ENCODE data around the gene ZBTB9. TPM values are rescaled to one million over a fixed set of nuclear protein-coding genes. Genes with fewer than 3 reads are reported as not detected.
A peak's percentile ranks its signal among the peaks of the same experiment; 100 is the strongest.

The ZBTB9 gene
- polyA plus RNA-seq, 1 of the 3 experiments (the other 2 are of a cell fraction), result 5.7 TPM

DNA sequence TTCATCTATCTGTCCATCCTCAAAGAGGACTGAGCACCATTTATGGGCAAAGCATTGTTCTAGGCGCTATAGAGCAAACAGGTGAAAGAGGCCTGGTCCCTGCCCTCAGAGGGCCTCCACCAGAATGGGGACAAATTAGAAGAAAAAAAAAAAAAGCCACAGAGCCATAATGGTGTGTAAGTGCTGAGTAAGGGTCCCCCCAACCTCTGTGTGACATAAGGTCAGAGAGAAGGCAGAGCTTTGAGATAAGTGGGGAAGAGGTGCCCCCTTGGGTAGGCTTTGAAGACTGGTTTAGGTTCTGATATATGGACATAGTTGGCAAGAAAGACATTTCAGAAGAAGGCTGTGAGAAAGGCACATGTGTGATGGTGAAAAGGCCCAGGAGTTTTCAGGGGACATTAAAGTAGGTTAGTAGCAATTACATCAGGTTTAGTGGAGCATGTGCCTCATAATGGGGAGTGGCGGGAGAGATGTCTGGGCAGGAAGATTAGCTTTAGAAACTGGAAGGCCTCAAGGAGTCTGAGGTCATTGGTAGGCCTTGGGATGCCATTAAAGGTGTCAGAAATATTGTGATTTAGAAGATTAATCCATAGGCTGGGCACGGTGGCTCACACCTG, 15.3 kb upstream of the ZBTB9 start:
- H3K4me1 ChIP-seq (ENCODE audit: control insufficient read depth in 1 of 2, insufficient read depth in 2 of 2, low read depth in 1 of 2, low read length in 1 of 2), result no peaks in the 10 kb centered on the region
- H3K27ac ChIP-seq (ENCODE audit: low read depth in 2 of 2, low read length in 1 of 2), result no peak overlapping the region
- no peaks in the 10 kb centered on the region for H3K79me2 ChIP-seq (ENCODE audit: insufficient read depth)
- H2AFZ ChIP-seq (ENCODE audit: low read depth), result no peak overlapping the region
- H3K9me3 ChIP-seq, result no peaks in the 10 kb centered on the region
- no peak overlapping the region for H3K4me2 ChIP-seq
- H3K36me3 ChIP-seq (replicated peaks in 1 of 2; ENCODE audit: control insufficient read depth in 1 of 2, insufficient read depth in 2 of 2, low read length in 1 of 2), result peaks cover 22 to 38% of the 10 kb centered on the region in 2 experiments
- H4K20me1 ChIP-seq (ENCODE audit: insufficient read depth), result no peaks in the 10 kb centered on the region
- H3K27me3 ChIP-seq (ENCODE audit: insufficient read depth), result no peaks in the 10 kb centered on the region
- CTCF ChIA-PET, result interaction anchor here (1.4 to 3.3 kb wide), 3 partner anchors 8 to 15 kb away, joined by 3 to 16 read pairs (median 4); partner anchors contain the start of gene ZBTB9
- POLR2A ChIA-PET, result no interaction called here
- no peak for TF ChIP-seq GATA2 (CRISPR knock-in tag; IDR thresholded peaks at IDR 0.05)
- no peak for TF ChIP-seq NFIC (IDR thresholded peaks at IDR 0.05; ENCODE audit: borderline replicate concordance)
- TF ChIP-seq TAF1 (IDR thresholded peaks at IDR 0.05; ENCODE audit: borderline replicate concordance, low read depth, low read length), result no peak
- no peak for TF ChIP-seq TEAD4 (IDR thresholded peaks at IDR 0.05; ENCODE audit: borderline replicate concordance, insufficient read depth)
- TF ChIP-seq SIN3A (IDR thresholded peaks at IDR 0.05; ENCODE audit: borderline replicate concordance, low read depth, low read length), result no peak
- TF ChIP-seq, protein P1, sequence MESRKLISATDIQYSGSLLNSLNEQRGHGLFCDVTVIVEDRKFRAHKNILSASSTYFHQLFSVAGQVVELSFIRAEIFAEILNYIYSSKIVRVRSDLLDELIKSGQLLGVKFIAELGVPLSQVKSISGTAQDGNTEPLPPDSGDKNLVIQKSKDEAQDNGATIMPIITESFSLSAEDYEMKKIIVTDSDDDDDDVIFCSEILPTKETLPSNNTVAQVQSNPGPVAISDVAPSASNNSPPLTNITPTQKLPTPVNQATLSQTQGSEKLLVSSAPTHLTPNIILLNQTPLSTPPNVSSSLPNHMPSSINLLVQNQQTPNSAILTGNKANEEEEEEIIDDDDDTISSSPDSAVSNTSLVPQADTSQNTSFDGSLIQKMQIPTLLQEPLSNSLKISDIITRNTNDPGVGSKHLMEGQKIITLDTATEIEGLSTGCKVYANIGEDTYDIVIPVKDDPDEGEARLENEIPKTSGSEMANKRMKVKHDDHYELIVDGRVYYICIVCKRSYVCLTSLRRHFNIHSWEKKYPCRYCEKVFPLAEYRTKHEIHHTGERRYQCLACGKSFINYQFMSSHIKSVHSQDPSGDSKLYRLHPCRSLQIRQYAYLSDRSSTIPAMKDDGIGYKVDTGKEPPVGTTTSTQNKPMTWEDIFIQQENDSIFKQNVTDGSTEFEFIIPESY (IDR thresholded peaks at IDR 0.05; ENCODE audit: borderline replicate concordance, low read depth), result no peak
- TF ChIP-seq, protein P2, sequence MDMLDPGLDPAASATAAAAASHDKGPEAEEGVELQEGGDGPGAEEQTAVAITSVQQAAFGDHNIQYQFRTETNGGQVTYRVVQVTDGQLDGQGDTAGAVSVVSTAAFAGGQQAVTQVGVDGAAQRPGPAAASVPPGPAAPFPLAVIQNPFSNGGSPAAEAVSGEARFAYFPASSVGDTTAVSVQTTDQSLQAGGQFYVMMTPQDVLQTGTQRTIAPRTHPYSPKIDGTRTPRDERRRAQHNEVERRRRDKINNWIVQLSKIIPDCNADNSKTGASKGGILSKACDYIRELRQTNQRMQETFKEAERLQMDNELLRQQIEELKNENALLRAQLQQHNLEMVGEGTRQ (IDR thresholded peaks at IDR 0.05; ENCODE audit: borderline replicate concordance, low read depth, low read length), result no peak
- no peak for TF ChIP-seq MXI1 (IDR thresholded peaks at IDR 0.05; ENCODE audit: low read depth, low read length)
- TF ChIP-seq EP300 (IDR thresholded peaks at IDR 0.05; ENCODE audit: borderline replicate concordance in 1 of 2, low read depth in 1 of 2, low read length in 1 of 2), result no peak
- TF ChIP-seq, protein P3, sequence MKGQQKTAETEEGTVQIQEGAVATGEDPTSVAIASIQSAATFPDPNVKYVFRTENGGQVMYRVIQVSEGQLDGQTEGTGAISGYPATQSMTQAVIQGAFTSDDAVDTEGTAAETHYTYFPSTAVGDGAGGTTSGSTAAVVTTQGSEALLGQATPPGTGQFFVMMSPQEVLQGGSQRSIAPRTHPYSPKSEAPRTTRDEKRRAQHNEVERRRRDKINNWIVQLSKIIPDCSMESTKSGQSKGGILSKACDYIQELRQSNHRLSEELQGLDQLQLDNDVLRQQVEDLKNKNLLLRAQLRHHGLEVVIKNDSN (IDR thresholded peaks at IDR 0.05; ENCODE audit: borderline replicate concordance, low read depth), result no peak
- TF ChIP-seq GABPA (IDR thresholded peaks at IDR 0.05; ENCODE audit: low read depth), result no peak
- no peak for TF ChIP-seq NRF1 (IDR thresholded peaks at IDR 0.05; ENCODE audit: low read depth, low read length)
- 100% methylated on average over 3 of the region's 3 CpGs for WGBS (ENCODE audit: low lambda C conversion rate)
- no peak overlapping the region for H3K9ac ChIP-seq
- H3F3A ChIP-seq (replicated peaks; ENCODE audit: insufficient read depth), result no peaks in the 10 kb centered on the region
- no peak overlapping the region for H3K4me3 ChIP-seq (ENCODE audit: low read depth in 2 of 2, low read length in 1 of 2)
- no peaks in the 10 kb centered on the region for H3K9me2 ChIP-seq
- peak; percentile 16 for DNase-seq
